GM12878 (cell line): ENCODE data around the gene LRRC75A. TPM values are rescaled to one million over a fixed set of nuclear protein-coding genes. Genes with fewer than 3 reads are reported as not detected.
A peak's percentile ranks its signal among the peaks of the same experiment; 100 is the strongest.

Source experiments
- ASH2L ChIP-seq: fragments of 300-600, 200-600 bp; sonication (generic); IDR thresholded peaks from 2 replicates; pipeline ENCODE4 v1.6.1; 2017; ENCODE audit warnings: low read depth, mild to moderate bottlenecking, borderline replicate concordance
- CBFB ChIP-seq: IDR thresholded peaks from 2 replicates; pipeline ENCODE4 v1.6.1; 2016; ENCODE audit warnings: antibody characterized with exemption, low read depth
- CHD1 ChIP-seq: IDR thresholded peaks from 2 replicates; pipeline ENCODE4 v1.6.1; 2012; ENCODE audit warnings: low read depth, low read length, improper control_type of control experiment
- DPF2 ChIP-seq: fragments of 450-650 bp; IDR thresholded peaks from 2 replicates; pipeline ENCODE4 v1.6.1; 2017; ENCODE audit warnings: mild to moderate bottlenecking
- EED ChIP-seq: sonication (generic); IDR thresholded peaks from 2 replicates; pipeline ENCODE4 v1.6.1; 2016; ENCODE audit warnings: antibody characterized with exemption, low read depth
- FOXK2 ChIP-seq: fragments of 450-650 bp; IDR thresholded peaks from 2 replicates; pipeline ENCODE4 v1.6.1; 2017; ENCODE audit warnings: mild to moderate bottlenecking, moderate library complexity
- FOXM1 ChIP-seq: IDR thresholded peaks from 2 replicates; pipeline ENCODE4 v1.6.1; 2012; ENCODE audit warnings: low read depth, mild to moderate bottlenecking, inconsistent platforms, low read length, moderate library complexity
- MYB ChIP-seq: fragments of 150-350 bp; IDR thresholded peaks from 2 replicates; pipeline ENCODE4 v1.6.1; 2014; ENCODE audit warnings: mild to moderate bottlenecking, low read depth, low read length, borderline replicate concordance
- RAD21 ChIP-seq: IDR thresholded peaks from 2 replicates; pipeline ENCODE4 v1.6.1; 2011; ENCODE audit warnings: mild to moderate bottlenecking, low read depth, low read length, moderate library complexity; ENCODE audit not compliant: insufficient read depth
- RFX5 ChIP-seq: IDR thresholded peaks from 2 replicates; pipeline ENCODE4 v1.6.1; 2011; ENCODE audit warnings: low read depth, low read length, improper control_type of control experiment
- SIN3A ChIP-seq: IDR thresholded peaks from 2 replicates; pipeline ENCODE4 v1.6.1; 2012; ENCODE audit warnings: low read depth, low read length, improper control_type of control experiment
- SIX5 ChIP-seq: IDR thresholded peaks from 2 replicates; pipeline ENCODE4 v1.6.1; 2011; ENCODE audit warnings: mild to moderate bottlenecking, low read depth, low read length, moderate library complexity; ENCODE audit not compliant: severe bottlenecking
- SMARCA5 ChIP-seq: fragments of 450-650 bp; IDR thresholded peaks from 2 replicates; pipeline ENCODE4 v1.6.1; 2017; ENCODE audit warnings: mild to moderate bottlenecking
- SPI1 ChIP-seq: IDR thresholded peaks from 2 replicates; pipeline ENCODE4 v1.6.1; 2011; ENCODE audit warnings: low read depth, mild to moderate bottlenecking, low read length, moderate library complexity, borderline replicate concordance; ENCODE audit not compliant: insufficient read depth
- SRF ChIP-seq, 2 experiments: IDR thresholded peaks; 2 replicates each; pipeline ENCODE4 v1.6.1; 2011; ENCODE audit warnings: low read depth in 2 of 2, low read length in 2 of 2, mild to moderate bottlenecking in 1 of 2, moderate library complexity in 1 of 2
- STAT1 ChIP-seq: fragments of 450-650 bp; conservative IDR thresholded peaks from 2 replicates; pipeline ENCODE4 v1.6.1; 2014; ENCODE audit warnings: antibody characterized with exemption, mild to moderate bottlenecking
- SUZ12 ChIP-seq: fragments of 200-600 bp; sonication (generic); IDR thresholded peaks from one replicate; pipeline ENCODE4 v1.6.1; 2018; ENCODE audit warnings: antibody characterized with exemption, mild to moderate bottlenecking; ENCODE audit not compliant: unreplicated experiment
- TCF12 ChIP-seq: IDR thresholded peaks from 2 replicates; pipeline ENCODE4 v1.6.1; 2011; ENCODE audit warnings: low read depth, mild to moderate bottlenecking, low read length
- TCF3 ChIP-seq: IDR thresholded peaks from 2 replicates; pipeline ENCODE4 v1.6.1; 2012; ENCODE audit warnings: low read depth, mild to moderate bottlenecking, low read length, borderline replicate concordance; ENCODE audit not compliant: insufficient read depth
- YBX1 ChIP-seq: fragments of 450-650 bp; IDR thresholded peaks from 2 replicates; pipeline ENCODE4 v1.6.1; 2016; ENCODE audit warnings: antibody characterized with exemption
- polyA plus RNA-seq, 11 experiments: library from polyadenylated mRNA; depleted of rRNA in 4 of 11; unstranded in 6 of 11; stranded (reverse) in 5 of 11; fragments of >200 nt; fragmentation: Nextera tagmentation in 4 of 11; fragmentation: Illumina TruSeq in 1 of 11; extraction: Ambion mirVana in 4 of 11; extraction: Trizol in 1 of 11; gene quantifications; 1 replicate in 1 of 11; 2 replicates in 10 of 11; pipeline versions ENCODE4 v1.2.1 to v1.2.3, GENCODE V29; 2011 to 2016; ENCODE audit warnings: inconsistent platforms in 2 of 11, missing spikeins in 2 of 11, low read depth in 1 of 11
- total RNA-seq, 4 experiments: library from RNA; depleted of rRNA in 3 of 4; stranded (reverse); fragments of >200 nt in 3 of 4; fragmentation: Illumina TruSeq in 1 of 4; extraction: Trizol in 1 of 4; gene quantifications; 2 replicates each; pipeline versions ENCODE4 v1.2.1 to v1.2.3, GENCODE V29; 2013 to 2021
- TF ChIP-seq, protein P1 (sequence below): fragments of 450-650 bp; IDR thresholded peaks from 2 replicates; pipeline ENCODE4 v1.6.1; 2018; ENCODE audit warnings: borderline replicate concordance, mild to moderate bottlenecking; ENCODE audit not compliant: partially characterized antibody
- TF ChIP-seq, protein P2 (sequence below): IDR thresholded peaks from 2 replicates; pipeline ENCODE4 v1.6.1; 2012; ENCODE audit warnings: low read length, inconsistent platforms
- TF ChIP-seq, protein P3 (sequence below): fragments of 450-650 bp; IDR thresholded peaks from 2 replicates; pipeline ENCODE4 v1.6.1; 2017; ENCODE audit warnings: low read depth, mild to moderate bottlenecking, moderate library complexity
- TF ChIP-seq, protein P4 (sequence below): IDR thresholded peaks from 2 replicates; pipeline ENCODE4 v1.6.1; 2011; ENCODE audit warnings: low read depth, low read length, improper control_type of control experiment, borderline replicate concordance

The LRRC75A gene
- total and polyA plus RNA-seq, 10 of the 15 experiments (the other 5 are each of a cell fraction or from before 2014, with no cell fraction given): 0.01 to 1.3 (median 0.09) TPM; not detected in 2

DNA sequence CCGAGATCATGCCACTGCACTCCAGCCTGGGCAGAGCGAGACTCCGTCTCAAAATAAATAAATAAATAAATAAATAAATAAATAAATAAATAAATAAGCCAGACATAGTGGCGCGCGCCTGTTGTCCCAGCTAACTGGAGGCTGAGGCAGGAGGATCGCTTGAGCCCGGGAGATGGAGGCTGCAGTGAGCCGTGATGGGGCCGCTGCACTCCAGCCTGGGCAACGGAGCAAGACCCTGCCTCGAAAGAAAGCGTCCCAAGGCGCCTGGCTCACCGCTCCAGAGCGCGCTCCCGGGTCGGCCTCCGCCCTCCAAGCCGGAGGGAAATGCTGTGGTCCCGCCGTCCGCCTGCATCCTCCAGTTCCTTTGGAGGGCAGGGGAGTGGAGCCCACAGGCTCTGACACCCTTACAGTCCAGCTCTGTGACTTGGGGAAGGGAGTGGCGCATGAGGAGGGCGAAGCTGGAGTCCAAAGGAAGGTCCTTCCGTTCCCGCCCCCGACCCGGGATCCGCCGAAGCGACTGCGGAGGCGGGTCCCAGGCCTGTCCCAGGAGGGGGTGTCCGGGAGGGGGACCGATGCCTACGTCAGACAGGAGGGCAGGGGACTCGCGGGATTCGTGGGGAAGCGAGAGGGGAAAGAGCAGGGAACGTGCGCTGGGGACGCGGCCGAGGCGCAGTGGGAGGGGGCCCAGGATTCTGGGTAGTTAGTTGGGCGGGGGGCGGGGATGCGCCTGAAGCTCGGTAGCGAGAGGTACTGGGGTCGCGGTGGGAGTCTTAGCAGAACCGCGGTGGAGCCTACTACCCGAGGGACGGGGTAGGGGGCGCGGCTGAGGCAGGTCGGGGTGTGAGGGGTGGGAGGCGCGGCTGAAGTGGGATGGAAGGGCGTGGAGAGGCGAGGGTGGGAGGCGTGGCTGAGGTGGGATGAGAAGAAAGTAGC lies 85.0 kb downstream of the LRRC75A start (continued):
- no peak for TF ChIP-seq CBFB
- TF ChIP-seq FOXK2: no peak
- TF ChIP-seq RFX5: no peak
- no peak for TF ChIP-seq SIX5
- TF ChIP-seq, protein P1, sequence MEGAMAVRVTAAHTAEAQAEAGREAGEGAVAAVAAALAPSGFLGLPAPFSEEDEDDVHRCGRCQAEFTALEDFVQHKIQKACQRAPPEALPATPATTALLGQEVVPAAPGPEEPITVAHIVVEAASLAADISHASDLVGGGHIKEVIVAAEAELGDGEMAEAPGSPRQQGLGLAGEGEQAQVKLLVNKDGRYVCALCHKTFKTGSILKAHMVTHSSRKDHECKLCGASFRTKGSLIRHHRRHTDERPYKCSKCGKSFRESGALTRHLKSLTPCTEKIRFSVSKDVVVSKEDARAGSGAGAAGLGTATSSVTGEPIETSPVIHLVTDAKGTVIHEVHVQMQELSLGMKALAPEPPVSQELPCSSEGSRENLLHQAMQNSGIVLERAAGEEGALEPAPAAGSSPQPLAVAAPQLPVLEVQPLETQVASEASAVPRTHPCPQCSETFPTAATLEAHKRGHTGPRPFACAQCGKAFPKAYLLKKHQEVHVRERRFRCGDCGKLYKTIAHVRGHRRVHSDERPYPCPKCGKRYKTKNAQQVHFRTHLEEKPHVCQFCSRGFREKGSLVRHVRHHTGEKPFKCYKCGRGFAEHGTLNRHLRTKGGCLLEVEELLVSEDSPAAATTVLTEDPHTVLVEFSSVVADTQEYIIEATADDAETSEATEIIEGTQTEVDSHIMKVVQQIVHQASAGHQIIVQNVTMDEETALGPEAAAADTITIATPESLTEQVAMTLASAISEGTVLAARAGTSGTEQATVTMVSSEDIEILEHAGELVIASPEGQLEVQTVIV: no peak
- TF ChIP-seq ASH2L: no peak
- TF ChIP-seq, protein P2, sequence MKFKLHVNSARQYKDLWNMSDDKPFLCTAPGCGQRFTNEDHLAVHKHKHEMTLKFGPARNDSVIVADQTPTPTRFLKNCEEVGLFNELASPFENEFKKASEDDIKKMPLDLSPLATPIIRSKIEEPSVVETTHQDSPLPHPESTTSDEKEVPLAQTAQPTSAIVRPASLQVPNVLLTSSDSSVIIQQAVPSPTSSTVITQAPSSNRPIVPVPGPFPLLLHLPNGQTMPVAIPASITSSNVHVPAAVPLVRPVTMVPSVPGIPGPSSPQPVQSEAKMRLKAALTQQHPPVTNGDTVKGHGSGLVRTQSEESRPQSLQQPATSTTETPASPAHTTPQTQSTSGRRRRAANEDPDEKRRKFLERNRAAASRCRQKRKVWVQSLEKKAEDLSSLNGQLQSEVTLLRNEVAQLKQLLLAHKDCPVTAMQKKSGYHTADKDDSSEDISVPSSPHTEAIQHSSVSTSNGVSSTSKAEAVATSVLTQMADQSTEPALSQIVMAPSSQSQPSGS: no peak
- no peak for TF ChIP-seq RAD21
- peak; percentile 66 for TF ChIP-seq DPF2
- TF ChIP-seq STAT1: no peak
- no peak for TF ChIP-seq TCF12
- TF ChIP-seq TCF3: no peak
- no peak for TF ChIP-seq YBX1
- TF ChIP-seq FOXM1: no peak
- TF ChIP-seq, protein P3, sequence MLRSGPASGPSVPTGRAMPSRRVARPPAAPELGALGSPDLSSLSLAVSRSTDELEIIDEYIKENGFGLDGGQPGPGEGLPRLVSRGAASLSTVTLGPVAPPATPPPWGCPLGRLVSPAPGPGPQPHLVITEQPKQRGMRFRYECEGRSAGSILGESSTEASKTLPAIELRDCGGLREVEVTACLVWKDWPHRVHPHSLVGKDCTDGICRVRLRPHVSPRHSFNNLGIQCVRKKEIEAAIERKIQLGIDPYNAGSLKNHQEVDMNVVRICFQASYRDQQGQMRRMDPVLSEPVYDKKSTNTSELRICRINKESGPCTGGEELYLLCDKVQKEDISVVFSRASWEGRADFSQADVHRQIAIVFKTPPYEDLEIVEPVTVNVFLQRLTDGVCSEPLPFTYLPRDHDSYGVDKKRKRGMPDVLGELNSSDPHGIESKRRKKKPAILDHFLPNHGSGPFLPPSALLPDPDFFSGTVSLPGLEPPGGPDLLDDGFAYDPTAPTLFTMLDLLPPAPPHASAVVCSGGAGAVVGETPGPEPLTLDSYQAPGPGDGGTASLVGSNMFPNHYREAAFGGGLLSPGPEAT: peak; percentile 67; the same call in 1 of the 2 replicates
- TF ChIP-seq MYB: no peak
- no peak for TF ChIP-seq SPI1
- TF ChIP-seq SUZ12: no peak
- TF ChIP-seq SRF (IDR thresholded peaks at IDR 0.05; ENCODE audit: low read depth in 2 of 2, low read length in 2 of 2): no peak
- TF ChIP-seq SIN3A: no peak
- TF ChIP-seq CHD1: no peak
- TF ChIP-seq EED: peak; percentile 79
- TF ChIP-seq, protein P4, sequence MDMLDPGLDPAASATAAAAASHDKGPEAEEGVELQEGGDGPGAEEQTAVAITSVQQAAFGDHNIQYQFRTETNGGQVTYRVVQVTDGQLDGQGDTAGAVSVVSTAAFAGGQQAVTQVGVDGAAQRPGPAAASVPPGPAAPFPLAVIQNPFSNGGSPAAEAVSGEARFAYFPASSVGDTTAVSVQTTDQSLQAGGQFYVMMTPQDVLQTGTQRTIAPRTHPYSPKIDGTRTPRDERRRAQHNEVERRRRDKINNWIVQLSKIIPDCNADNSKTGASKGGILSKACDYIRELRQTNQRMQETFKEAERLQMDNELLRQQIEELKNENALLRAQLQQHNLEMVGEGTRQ: no peak
- TF ChIP-seq SMARCA5: peak; percentile 69; the same call in 1 of the 2 replicates
